Stimulated activated CD8-positive, alpha-beta memory T cell treated with anti-CD3 and anti-CD28 coated beads, Interleukin-12 subunit alpha, Interleukin-12 subunit beta, amount 100 ng/mL, for 24 hours (primary cell): ENCODE measurements around the gene ATP13A3.

Experiments
- DNase-seq: peaks from one replicate; pipeline ENCODE4 v3.0.0-alpha.2; 2020; ENCODE audit errors: extremely low read depth

ATP13A3 gene

GRCh38 chr3:194439881-194440550 is 46.8 kb downstream of the ATP13A3 start:
- no peak for DNase-seq

DNA sequence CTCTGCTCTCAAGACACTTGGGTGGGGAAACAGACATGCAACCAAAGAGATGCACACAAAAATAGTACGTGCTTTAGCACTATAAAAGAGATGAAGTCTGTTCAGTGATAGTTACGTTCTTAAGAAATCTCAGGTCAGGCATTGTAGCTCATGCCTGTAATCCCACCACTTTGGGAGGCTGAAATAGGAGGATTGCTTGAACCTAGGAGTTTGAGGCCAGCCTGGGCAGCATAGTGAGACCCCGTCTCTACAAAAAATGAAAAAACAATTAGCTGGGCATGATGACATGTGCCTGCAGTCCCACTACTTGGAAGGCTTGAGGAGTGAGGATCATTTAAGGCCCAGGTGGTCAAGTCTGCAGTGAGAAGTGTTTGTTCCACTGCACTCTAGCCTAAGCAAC is 52.3 kb downstream of the ATP13A3 start:
- DNase-seq, result no peak

GRCh38 chr3:194431554-194431953 is 55.2 kb downstream of the ATP13A3 start:
- no peak for DNase-seq

GRCh38 chr3:194425399-194425798 is 61.4 kb downstream of the ATP13A3 start:
- no peak for DNase-seq

- no peak for DNase-seq
These were observed 61.8 kb downstream of the ATP13A3 start for GRCh38 chr3:194424953-194425352.

DNA sequence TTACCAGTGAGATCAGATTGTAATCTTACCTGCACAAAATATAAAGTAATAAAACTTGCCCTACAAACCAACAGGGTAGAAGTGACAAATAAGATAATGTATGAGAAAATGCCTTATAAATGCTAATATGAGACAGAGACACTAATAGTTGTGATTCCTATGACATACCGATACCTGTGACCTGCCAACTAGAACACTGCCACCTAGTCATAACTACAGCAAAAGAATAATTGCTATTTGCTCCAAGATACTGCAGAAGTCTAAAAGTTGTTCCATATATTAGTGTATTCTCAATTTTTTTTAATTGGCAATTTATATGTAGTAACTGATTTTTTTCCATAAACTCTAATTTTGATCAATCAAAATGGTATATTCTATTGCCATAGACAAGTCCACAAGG is 62.4 kb downstream of the ATP13A3 start:
- no peak for DNase-seq

- no peak for DNase-seq
These were observed 63.5 kb downstream of the ATP13A3 start for GRCh38 chr3:194423317-194423716.

GRCh38 chr3:194422188-194422587 is 64.6 kb downstream of the ATP13A3 start:
- no peak for DNase-seq

- DNase-seq, result no peak
These were observed 68.1 kb downstream of the ATP13A3 start for GRCh38 chr3:194418671-194419070.

DNA sequence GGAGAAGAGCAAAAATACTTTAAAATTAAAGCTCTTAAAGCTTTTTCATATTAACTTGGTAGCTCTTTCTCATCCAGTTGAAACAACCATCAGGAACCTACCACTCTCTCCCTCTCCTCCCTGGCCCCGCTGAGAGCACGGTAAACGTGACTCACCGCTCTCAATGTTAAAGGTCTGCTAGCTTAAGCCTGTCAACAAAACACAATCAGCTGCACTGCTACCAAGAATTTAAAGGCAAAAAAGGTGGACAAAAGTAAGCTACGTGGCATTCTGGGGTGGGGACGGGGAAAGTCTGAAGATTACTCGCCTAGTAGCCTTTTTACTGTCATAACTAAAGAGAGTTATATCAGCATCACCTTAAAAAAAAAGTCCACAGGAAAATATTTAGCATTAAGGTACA is 79.4 kb downstream of the ATP13A3 start:
- no peak for DNase-seq

GRCh38 chr3:194405766-194406165 is 81.0 kb downstream of the ATP13A3 start:
- DNase-seq, result no peak

DNA sequence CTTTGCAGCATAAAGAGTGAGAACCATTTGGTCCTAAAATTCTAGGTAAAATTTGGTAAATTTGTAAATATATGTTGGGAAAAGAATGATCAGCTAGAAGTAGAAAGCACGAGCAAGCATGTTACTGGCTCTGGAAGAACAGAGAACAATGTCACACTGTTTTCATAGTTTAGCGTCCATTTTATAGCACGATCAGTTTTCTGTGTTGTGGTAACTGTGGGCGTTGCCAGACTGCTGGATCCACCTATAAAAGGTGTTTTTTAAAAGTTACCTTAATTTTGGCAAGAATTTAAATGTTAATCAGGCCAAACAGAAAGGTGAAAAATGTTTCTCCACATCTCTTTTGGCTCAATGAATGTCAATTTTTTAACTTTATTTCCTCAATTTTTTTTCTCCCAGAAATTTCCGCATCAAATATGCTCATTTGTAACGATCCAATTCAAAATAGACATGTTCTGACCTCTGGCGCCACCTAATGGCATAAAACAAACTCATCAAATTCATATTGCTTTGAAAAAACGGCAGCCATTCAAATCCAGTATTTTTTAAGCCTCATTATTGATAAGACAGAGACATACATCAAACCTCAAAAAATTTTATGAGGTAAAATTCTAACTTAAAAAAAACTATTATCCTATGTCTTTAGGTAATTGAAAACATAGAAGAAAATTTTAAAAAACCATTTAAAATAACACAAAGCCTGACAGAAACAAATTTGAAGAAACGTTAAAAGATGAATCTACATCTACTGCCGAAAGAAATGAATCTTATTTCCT is 82.2 kb downstream of the ATP13A3 start:
- no peak for DNase-seq

GRCh38 chr3:194401868-194402329 is 84.9 kb downstream of the ATP13A3 start:
- no peak for DNase-seq

DNA sequence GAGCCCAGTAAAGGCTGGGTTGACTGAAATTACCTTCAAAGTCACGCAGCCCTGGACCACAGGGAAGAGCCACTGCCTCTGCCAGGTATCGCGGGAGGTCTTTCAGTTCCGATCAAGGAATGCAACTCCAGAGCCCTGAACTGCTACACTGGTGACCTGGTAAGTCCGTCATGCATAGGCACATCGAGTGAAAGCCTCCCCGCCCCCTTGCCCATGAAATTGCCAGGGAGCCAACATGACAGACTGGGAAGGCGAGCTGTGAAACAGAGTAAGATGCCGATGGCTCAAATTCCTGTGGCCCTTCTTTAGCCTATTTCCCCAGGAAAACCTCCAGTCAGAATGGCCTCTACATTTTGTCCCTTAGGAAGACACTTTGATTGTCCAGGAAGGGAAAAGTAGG is 85.5 kb downstream of the ATP13A3 start:
- DNase-seq, result no peak

DNA sequence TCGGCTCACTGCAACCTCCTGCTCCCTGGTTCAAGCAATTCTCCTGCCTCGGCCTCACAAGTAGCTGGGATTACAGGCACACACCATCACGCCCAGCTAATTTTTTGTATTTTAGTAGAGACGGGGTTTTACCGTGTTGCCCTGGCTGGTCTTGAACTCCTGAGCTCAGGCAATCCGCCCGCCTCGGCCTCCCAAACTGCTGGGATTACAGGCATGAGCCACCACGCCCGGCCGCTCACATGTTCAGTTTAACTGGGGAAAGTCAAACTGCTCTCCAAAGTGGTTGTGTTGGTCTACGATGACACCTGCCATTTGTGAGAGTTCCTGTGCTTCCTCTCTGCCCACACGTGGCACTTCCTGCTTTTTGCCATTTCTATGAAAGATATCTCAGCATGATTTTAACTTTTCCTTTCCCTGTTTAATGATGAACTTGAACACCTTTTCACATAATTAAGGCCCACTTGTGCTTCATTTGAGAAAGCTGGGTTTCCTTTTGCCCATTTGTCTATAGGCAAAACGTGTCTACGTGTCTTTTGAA is 86.9 kb downstream of the ATP13A3 start:
- DNase-seq, result no peak

- no peak for DNase-seq
These were observed 87.6 kb downstream of the ATP13A3 start, which contains the start of gene GP5 for GRCh38 chr3:194399166-194399565. TSS of gene GP5 (minus strand) at chr3:194399266. CDS start at chr3:194398282, 984 bp downstream.

DNA sequence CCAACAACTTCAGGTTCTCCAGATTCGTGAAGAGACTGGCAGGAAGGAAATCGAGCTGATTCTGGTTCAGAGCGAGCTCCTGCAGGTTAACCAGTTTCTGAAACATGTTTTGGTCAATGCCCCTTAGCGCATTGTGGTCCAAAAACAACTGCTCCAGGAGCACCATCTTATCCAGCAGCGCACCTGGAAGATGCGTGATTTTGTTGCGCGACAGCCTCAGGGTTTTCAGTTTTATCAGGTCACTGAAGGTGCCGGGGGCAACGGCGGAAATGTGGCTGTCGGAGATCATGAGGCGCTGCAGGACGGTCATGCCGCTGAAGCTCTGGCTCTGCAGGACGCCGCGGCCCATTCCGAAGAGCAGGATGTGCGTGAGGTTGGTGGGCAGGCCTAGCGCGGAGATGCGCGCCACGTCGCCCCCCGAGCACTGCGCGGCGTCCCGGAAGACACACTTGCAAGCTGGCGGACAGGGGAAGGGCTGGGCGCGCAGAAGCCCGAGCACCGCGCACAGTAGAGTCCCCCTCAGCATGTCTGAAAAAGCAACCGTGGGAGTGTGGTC is 89.0 kb downstream of the ATP13A3 start:
- DNase-seq, result no peak

- no peak for DNase-seq
These were observed 89.7 kb downstream of the ATP13A3 start for GRCh38 chr3:194396859-194397756.

DNA sequence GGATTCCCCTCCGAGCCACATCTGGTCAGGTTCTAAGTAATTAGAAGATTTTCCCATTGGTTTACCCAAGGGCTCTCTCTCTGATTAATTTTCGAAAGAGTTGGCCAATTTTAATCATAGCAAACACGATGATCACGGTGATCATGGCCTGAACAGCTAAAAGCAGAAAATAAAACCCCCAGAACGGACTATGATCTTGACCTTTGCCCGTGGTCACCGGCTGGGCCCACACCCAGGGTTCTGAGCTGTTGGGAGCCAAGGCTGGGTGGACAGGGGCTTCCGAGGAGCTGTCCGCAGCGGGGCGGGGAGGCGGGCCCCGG is 90.3 kb downstream of the ATP13A3 start:
- no peak for DNase-seq

DNA sequence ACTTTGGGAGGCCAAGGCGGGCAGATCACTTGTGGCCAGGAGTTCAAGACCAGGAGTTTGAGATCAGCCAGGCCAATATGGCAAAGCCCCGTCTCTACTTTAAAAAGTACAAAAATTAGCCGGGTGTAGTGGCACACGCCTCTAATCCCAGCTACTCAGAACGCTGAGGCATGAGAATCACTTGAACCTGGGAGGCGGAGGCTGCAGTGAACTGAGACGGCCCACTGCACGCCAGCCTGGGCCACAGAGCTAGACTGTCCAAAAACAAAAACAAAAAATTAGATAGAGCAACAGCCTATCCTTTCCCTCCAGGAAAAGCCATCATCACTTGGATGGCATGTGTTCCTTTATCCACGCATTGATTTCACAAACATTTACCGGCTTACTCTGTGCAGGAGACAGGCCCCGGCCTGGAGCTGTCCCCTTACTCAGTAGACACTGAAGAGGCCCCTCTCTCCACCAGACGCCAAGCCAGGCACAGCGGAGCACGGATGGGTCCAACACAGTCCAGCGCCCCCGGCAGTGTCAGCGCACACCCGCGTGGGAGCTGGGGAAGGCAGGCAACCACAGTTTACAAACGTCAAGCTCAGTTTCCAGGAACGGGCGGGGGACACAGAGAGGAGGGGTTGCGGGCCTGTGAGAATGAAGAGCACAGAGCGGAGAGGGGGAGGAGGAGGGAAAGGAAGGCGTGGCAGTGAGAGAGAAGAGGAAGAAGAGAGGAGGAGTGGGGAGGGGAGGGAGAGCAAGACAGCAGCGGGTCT is 90.8 kb downstream of the ATP13A3 start:
- DNase-seq, result peak; percentile 21

GRCh38 chr3:194395212-194395611 is 91.6 kb downstream of the ATP13A3 start:
- DNase-seq, result no peak
